ENCODE measurements around the gene HUS1B.

Gene HUS1B

DNA sequence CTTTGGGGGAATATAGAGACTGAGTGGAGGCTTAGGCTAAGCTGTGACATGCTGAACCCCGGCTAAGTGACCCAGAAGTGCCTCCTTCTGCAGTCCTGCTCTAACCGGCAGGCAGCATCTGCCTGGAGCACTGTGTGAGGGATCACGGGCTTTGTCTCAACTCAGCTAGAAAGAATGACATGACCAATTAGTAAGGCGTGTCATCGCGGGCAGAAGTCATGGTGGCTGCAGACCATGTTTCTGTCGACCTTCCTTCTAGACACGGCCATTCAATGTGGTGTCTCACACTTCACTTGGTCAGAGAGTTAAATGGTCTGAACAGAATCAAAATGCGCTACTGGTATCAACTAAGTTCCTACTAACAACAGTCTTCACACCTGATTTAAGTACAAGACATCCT is 35.0 kb downstream of the HUS1B start:
- no peaks in the 10 kb centered on the region for H3K27me3 Mint-ChIP-seq
- H3K9me3 Mint-ChIP-seq: no peaks in the 10 kb centered on the region
- no peak for DNase-seq
- H3K27ac Mint-ChIP-seq: no peak overlapping the region
- H3K4me3 Mint-ChIP-seq: no peak overlapping the region
- peaks cover under 1% of the 10 kb centered on the region for H3K4me1 Mint-ChIP-seq (ENCODE audit: low read depth)
- H3K36me3 Mint-ChIP-seq (ENCODE audit: low read depth): peaks cover 61% of the 10 kb centered on the region

DNA sequence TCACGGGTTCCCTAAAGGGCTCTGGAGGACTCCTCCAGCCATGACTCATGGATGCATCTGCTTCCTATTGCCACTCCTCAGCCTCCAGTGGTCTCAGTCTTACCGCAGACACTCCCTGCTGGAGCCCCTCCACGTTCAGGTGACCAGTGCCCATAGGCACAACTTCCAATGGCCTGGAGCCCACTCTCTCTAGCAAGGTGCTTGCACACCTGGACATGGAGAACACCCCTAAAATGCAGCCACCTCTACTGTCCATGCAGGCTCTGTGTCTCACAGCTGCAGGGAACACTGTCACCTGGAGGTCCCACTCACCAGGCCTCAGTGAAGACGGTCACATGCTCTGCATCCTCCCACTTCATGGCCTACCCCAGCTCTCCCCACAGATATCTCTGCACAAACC is 36.0 kb downstream of the HUS1B start:
- Mint-ChIP-seq H3K27ac (no peak overlapping the region), H3K4me1 (ENCODE audit: low read depth) (no peaks in the 10 kb centered on the region), H3K27me3 (no peaks in the 10 kb centered on the region), H3K4me3 (no peak overlapping the region), H3K36me3 (ENCODE audit: low read depth) (peaks cover 57% of the 10 kb centered on the region), H3K9me3 (no peaks in the 10 kb centered on the region)
- no peak for DNase-seq

DNA sequence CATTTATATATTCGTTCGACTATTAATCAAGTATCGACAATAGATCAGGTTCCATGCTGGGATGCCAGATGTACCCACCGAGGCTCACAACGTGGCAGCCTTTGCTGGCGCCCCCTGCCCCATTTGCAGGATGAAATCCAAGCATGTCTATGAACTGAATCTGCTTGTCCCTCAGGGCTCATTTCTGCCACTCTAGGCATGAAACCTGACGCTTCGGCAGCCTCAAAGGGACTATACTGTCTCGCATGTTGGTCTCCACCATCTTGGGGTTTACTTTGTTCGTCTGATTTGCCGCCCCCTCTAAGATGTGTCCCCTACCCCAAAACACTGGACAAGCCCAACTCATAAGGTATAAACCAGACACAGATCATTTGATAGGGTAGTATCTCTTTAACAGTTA is 36.7 kb downstream of the HUS1B start:
- Mint-ChIP-seq H3K27ac (no peak overlapping the region), H3K4me3 (no peak overlapping the region), H3K36me3 (ENCODE audit: low read depth) (peaks cover 58% of the 10 kb centered on the region), H3K4me1 (ENCODE audit: low read depth) (no peaks in the 10 kb centered on the region), H3K27me3 (no peaks in the 10 kb centered on the region), H3K9me3 (no peaks in the 10 kb centered on the region)
- no peak for DNase-seq

DNA sequence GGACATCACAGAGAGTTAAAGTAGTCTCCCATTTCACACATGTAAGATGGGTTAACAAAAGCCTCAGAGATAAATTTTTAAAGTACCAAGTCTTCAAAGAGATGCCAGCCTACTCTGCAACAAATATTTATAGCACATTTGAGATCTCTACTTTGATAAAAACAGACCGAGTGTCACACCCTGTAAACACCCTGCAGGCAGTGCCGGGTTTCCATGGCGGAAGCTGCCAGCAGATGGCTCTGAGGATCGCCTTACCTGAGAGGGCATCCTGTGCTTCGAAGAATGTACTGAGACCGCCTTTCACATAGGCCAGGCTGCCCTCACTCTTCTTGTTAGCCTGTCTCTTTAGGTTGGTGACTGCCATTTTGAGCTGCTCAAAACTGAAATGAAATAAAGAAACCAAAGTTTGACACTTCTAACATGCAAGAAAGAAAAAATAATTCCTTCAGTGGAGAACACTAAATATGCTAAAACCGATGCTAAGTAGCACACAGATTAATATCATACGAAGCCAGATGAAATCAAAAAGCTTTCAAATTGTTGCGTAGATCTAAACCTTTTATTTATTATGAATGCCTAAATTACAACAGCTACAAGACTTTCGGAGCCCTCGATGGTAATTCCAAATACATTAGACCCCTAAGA is 39.3 kb downstream of the HUS1B start:
- DNase-seq: no peak
- H3K36me3 Mint-ChIP-seq (ENCODE audit: low read depth): peaks cover 53% of the 10 kb centered on the region
- no peak overlapping the region for H3K4me3 Mint-ChIP-seq
- no peaks in the 10 kb centered on the region for H3K9me3 Mint-ChIP-seq
- H3K4me1 Mint-ChIP-seq (ENCODE audit: low read depth): no peaks in the 10 kb centered on the region
- no peaks in the 10 kb centered on the region for H3K27me3 Mint-ChIP-seq
- H3K27ac Mint-ChIP-seq: no peak overlapping the region

DNA sequence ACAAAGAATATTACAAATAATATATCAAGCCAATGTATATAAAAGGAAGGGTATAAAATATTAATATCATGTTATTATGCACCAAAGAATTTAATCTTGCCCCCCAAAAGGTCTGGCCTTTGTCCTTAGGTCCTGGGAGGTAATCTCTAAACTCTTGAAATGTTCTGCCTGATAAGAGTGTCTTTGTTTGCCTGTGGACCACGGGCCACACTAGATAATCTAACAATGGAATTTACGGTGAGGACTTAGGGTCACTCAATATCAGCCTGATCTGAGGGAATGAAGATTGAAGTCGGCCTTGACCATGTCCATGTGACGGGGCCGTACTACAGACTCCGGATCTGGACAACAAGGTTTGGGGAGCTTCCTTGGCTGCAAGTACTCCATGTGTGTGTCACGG is 42.9 kb downstream of the HUS1B start:
- Mint-ChIP-seq H3K36me3 (ENCODE audit: low read depth) (peaks cover 59% of the 10 kb centered on the region), H3K9me3 (no peaks in the 10 kb centered on the region), H3K4me1 (ENCODE audit: low read depth) (peaks cover 6% of the 10 kb centered on the region), H3K27me3 (no peaks in the 10 kb centered on the region), H3K4me3 (no peak overlapping the region), H3K27ac (no peak overlapping the region)
- no peak for DNase-seq

DNA sequence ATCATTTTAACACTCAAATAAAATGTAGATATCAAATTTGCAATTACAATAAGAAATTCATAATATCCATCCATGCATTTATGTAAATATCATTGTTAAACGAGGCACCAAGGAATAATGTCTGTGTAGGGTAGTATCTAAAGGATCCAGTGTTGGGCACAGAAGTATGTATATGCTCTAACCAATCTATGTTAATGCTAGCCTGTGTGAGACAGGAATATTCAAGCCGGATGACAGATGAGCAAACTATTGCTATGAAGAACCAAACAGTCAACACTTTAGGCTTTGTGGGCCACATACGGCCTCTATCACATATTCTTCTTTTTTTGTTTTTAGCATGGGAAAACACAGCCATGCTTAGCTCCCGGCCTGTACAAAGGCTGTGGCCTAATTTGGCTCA is 45.0 kb downstream of the HUS1B start:
- H3K36me3 Mint-ChIP-seq (ENCODE audit: low read depth): peaks cover 62% of the 10 kb centered on the region
- no peak for DNase-seq
- H3K27ac Mint-ChIP-seq: no peak overlapping the region
- H3K27me3 Mint-ChIP-seq: no peaks in the 10 kb centered on the region
- H3K4me1 Mint-ChIP-seq (ENCODE audit: low read depth): peaks cover 6% of the 10 kb centered on the region
- no peaks in the 10 kb centered on the region for H3K9me3 Mint-ChIP-seq
- no peak overlapping the region for H3K4me3 Mint-ChIP-seq

DNA sequence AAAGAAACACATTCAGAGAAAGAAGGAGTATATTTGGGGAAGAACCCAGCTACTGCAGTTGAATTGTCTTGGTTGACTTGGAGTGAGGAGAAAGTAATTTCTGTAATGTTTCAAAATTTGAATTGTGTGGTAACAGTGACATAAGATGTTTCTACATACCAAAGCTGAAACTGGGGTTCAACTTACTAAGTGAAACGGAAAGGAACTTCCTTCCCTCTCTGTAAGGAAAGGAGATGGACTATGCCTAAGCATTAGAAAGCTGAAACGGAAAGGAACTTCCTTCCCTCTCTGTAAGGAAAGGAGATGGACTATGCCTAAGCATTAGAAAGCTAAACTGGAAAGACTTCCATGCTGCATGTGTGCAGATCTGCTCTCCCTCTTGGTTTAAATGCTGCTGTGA is 46.0 kb downstream of the HUS1B start:
- Mint-ChIP-seq H3K9me3 (peaks cover 3% of the 10 kb centered on the region), H3K27ac (no peak overlapping the region), H3K27me3 (no peaks in the 10 kb centered on the region), H3K4me1 (ENCODE audit: low read depth) (peaks cover 6% of the 10 kb centered on the region), H3K36me3 (ENCODE audit: low read depth) (peaks cover 68% of the 10 kb centered on the region), H3K4me3 (no peak overlapping the region)
- DNase-seq: no peak

DNA sequence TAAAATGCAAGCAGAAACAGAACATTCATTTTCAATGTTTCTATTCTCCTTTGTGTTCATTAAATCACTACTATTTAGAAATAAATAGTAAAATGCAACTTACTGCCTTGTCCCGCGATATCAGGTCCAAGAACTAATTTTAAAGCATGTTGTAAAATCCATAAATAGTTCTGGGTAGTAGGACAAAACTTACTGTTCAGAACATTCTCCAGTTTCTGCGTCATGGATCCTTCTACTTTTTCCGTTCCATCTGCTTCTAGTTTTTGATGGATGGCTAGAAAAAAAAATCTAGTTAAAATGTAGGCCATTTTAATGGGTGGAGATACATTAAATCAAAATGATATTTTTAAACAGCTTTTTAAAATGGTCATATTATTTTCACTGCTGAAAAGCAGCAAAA is 47.0 kb downstream of the HUS1B start:
- no peak for DNase-seq
- Mint-ChIP-seq H3K27ac (no peak overlapping the region), H3K9me3 (peaks cover 3% of the 10 kb centered on the region), H3K36me3 (ENCODE audit: low read depth) (peaks cover 63% of the 10 kb centered on the region), H3K27me3 (no peaks in the 10 kb centered on the region), H3K4me3 (no peak overlapping the region), H3K4me1 (ENCODE audit: low read depth) (peaks cover 6% of the 10 kb centered on the region)

DNA sequence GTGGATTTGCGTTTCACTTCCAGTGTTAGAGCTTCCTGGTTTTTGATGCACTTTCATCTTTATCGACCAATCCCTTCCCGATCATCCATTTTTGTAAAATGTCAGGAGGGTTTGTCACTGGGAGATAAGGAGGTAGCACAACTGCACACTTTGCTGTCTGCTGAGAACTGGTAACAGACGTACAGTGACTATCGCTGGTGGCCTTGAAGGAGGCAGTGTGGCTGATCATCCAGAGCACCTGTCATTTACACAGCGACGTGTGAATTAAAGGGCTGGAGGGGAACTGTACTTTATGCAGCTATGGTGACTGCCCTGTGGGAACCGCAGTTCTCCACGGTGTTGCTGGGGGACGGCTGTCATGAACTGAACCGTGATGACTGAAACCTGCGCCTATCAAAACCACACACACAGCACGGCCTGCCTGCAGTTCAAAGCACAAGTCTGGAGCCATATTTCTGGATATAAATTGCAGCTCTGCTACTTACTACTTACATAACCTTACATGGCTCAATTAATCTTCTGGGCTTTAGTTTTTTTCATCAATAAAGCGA is 50.0 kb downstream of the HUS1B start:
- peaks cover 57% of the 10 kb centered on the region for H3K36me3 Mint-ChIP-seq (ENCODE audit: low read depth)

More for the DNA sequence above, 50.0 kb downstream of the HUS1B start:
- no peaks in the 10 kb centered on the region for H3K27me3 Mint-ChIP-seq
- no peak overlapping the region for H3K4me3 Mint-ChIP-seq
- H3K27ac Mint-ChIP-seq: no peak overlapping the region
- DNase-seq: no peak
- H3K9me3 Mint-ChIP-seq: peaks cover 3% of the 10 kb centered on the region
- H3K4me1 Mint-ChIP-seq (ENCODE audit: low read depth): peaks cover 6% of the 10 kb centered on the region

Measured in activated T-cell treated with anti-CD3 and anti-CD28 coated beads, Interleukin-2, amount 50 U/mL, for 24 hours (primary cell).